ENCODE measurements around the gene TTLL13. TPM values are rescaled to one million over a fixed set of nuclear protein-coding genes. Genes with fewer than 3 reads are reported as not detected.
"Not testable (repeated sequence)": the region's sequence is repeated elsewhere in the genome, so short reads cannot be mapped to it uniquely, and the experiment has no call there.

The TTLL13 gene
- total and polyA plus RNA-seq, 2 experiments from 2014 or later: not detected

DNA sequence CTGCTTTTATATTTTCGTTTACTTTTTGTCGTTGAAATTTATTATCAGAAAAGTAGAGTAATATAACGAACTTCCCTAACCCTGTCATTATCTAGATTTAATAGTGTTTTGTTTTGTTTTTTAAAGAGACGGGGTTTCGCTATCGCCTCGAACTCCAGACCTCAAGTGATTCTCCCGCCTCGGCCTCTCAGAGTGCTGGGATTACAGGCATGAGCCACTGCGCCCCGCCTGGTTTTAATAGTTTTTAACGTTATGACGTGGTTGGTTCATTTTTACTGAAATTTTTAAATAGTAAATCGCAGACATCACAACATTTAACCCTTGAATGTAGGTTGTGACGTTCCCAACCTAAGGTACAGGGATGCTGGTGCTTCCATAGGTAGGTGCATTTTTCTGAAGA, 17.1 kb downstream of the TTLL13 start:
- TF ChIP-seq EZH2 (IDR thresholded peaks at IDR 0.05; ENCODE audit: borderline replicate concordance) (no peak), EZH2phosphoT487 (IDR thresholded peaks at IDR 0.05; ENCODE audit: low read depth, severe bottlenecking, unreplicated experiment) (no peak)
- TF ChIP-seq, protein P1, sequence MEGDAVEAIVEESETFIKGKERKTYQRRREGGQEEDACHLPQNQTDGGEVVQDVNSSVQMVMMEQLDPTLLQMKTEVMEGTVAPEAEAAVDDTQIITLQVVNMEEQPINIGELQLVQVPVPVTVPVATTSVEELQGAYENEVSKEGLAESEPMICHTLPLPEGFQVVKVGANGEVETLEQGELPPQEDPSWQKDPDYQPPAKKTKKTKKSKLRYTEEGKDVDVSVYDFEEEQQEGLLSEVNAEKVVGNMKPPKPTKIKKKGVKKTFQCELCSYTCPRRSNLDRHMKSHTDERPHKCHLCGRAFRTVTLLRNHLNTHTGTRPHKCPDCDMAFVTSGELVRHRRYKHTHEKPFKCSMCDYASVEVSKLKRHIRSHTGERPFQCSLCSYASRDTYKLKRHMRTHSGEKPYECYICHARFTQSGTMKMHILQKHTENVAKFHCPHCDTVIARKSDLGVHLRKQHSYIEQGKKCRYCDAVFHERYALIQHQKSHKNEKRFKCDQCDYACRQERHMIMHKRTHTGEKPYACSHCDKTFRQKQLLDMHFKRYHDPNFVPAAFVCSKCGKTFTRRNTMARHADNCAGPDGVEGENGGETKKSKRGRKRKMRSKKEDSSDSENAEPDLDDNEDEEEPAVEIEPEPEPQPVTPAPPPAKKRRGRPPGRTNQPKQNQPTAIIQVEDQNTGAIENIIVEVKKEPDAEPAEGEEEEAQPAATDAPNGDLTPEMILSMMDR (IDR thresholded peaks at IDR 0.05; ENCODE audit: poor library complexity): no peak
- Histone ChIP-seq H3K9me2 (replicated peaks; ENCODE audit: insufficient read depth) (no peaks in the 10 kb centered on the region), H3K4me1 (ENCODE audit: insufficient read depth) (no peaks in the 10 kb centered on the region), H3K36me3 (replicated peaks; ENCODE audit: insufficient read depth, low read depth) (no peaks in the 10 kb centered on the region), H2AFZ (no peak overlapping the region), H3K27ac (peak overlapping the region; percentile 96), H3K9me3 (ENCODE audit: low read depth) (no peaks in the 10 kb centered on the region), H3K79me2 (peaks cover 34% of the 10 kb centered on the region), H3K4me3 (no peak overlapping the region), H3K27me3 (no peaks in the 10 kb centered on the region), H3K4me2 (peak overlapping the region; percentile 78), H4K20me1 (ENCODE audit: insufficient read depth, poor library complexity, severe bottlenecking) (peaks cover 11% of the 10 kb centered on the region)
- WGBS (ENCODE audit: low lambda C conversion rate, missing lambda C conversion rate): 52% methylated on average over 15 of the region's 15 CpGs
- no peak for DNase-seq (ENCODE audit: low spot score)

DNA sequence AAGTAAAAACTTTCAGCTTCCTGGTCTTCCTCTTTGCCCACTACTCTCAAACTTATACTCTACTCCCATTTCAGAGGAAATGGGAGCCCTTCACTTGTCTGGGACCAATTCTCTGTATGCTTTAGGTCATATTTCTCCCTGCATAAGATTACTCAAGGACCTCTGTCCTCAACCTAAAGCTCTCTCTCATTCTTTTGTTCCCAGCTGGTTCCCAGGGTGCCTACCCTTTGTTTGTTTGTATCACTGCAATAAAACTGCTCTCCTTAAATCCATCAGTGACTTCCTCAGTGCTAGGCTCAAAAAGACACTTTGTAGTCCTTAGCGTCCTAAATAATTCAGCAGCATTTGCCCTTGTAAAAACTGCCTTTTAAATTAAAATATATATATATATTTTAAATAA, 19.1 kb downstream of the TTLL13 start:
- Histone ChIP-seq H3K4me2 (peak overlapping the region; percentile 78), H3K4me1 (ENCODE audit: insufficient read depth) (no peaks in the 10 kb centered on the region), H3K79me2 (peaks cover 34% of the 10 kb centered on the region), H3K27me3 (no peaks in the 10 kb centered on the region), H4K20me1 (ENCODE audit: insufficient read depth, poor library complexity, severe bottlenecking) (peaks cover 11% of the 10 kb centered on the region), H3K36me3 (replicated peaks; ENCODE audit: insufficient read depth, low read depth) (no peaks in the 10 kb centered on the region), H3K27ac (peak overlapping the region; percentile 11), H3K9me2 (replicated peaks; ENCODE audit: insufficient read depth) (no peaks in the 10 kb centered on the region), H3K9me3 (ENCODE audit: low read depth) (no peaks in the 10 kb centered on the region), H2AFZ (no peak overlapping the region), H3K4me3 (no peak overlapping the region)
- TF ChIP-seq, protein P1 (IDR thresholded peaks at IDR 0.05; ENCODE audit: poor library complexity): no peak
- TF ChIP-seq EZH2 (IDR thresholded peaks at IDR 0.05; ENCODE audit: borderline replicate concordance) (no peak), EZH2phosphoT487 (IDR thresholded peaks at IDR 0.05; ENCODE audit: low read depth, severe bottlenecking, unreplicated experiment) (no peak)
- 38% methylated on average over 1 of the region's 1 CpG for WGBS (ENCODE audit: low lambda C conversion rate, missing lambda C conversion rate)
- DNase-seq (ENCODE audit: low spot score): no peak

DNA sequence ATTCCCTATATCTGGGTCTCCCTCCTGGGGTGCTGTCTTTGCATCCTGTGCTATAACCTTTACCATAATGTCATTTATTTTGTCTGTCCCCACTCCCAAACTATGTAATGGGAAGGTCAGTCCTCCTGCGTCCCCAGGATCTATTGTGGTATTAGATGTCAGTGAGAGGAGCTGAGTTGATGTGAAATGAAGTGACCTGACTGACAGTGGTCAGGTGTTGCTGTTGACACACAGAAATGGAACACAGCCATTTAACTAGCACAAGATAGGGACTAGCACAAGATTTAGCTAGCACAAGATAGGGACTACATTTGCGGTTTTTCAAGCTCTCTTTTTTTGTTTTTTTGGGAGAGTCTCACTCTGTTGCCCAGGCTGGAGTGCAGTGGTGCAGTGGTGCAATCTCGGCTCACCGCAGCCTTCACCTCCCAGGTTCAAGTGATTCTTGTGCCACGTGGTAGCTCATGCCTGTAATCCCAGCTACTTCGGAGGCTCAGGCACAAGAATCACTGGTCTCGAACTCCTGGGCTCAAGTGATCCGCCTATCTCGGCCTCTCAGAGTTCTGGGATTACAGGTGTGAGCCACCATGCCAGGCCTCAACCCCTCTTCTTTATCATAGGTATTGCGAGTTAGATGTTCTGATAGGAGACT, 21.3 kb downstream of the TTLL13 start:
- H4K20me1 ChIP-seq (ENCODE audit: insufficient read depth, poor library complexity, severe bottlenecking): peaks cover 11% of the 10 kb centered on the region
- no peak overlapping the region for H2AFZ ChIP-seq
- 91% methylated on average over 10 of the region's 10 CpGs for WGBS (ENCODE audit: low lambda C conversion rate, missing lambda C conversion rate)
- H3K27me3 ChIP-seq: no peaks in the 10 kb centered on the region
- H3K36me3 ChIP-seq (replicated peaks; ENCODE audit: insufficient read depth, low read depth): no peaks in the 10 kb centered on the region
- no peak overlapping the region for H3K27ac ChIP-seq
- H3K4me3 ChIP-seq: no peak overlapping the region
- DNase-seq (ENCODE audit: low spot score): no peak
- TF ChIP-seq EZH2phosphoT487 (IDR thresholded peaks at IDR 0.05; ENCODE audit: low read depth, severe bottlenecking, unreplicated experiment): no peak
- H3K9me2 ChIP-seq (replicated peaks; ENCODE audit: insufficient read depth): no peaks in the 10 kb centered on the region
- H3K9me3 ChIP-seq (ENCODE audit: low read depth): no peaks in the 10 kb centered on the region
- H3K79me2 ChIP-seq: peaks cover 34% of the 10 kb centered on the region
- H3K4me1 ChIP-seq (ENCODE audit: insufficient read depth): no peaks in the 10 kb centered on the region
- H3K4me2 ChIP-seq: no peak overlapping the region

DNA sequence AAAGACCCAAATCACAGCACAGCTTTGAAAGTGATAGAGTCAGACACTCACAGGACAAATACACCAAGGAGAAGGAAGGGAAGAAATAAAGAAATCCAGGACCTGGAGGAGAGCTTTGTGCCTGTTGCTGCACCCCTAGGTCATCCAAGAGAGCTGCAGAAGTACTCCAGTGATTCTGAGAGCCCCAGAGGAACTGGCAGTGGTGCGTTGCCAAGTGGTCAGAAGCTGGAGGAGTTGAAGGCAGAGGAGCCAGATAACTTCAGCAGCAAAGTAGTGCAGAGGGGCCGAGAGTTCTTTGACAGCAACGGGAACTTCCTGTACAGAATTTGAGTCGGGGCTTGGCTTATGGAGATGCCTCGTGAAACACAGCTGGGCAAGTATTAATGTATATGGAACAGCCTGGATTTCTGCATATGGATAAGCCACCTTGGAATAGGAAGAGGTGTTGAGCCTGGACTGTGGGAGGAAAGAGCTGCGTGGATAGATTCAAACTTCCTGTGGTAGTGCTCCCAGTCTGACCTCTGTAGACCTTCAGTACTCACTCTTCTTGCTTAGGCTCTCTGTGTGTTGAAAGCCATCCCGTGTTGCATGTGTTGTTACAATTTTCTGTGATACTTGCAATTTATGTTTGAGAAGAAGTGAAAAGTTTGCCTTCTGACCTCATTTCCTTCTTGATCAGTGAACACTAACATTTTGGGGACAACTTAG, 22.3 kb downstream of the TTLL13 start:
- H3K79me2 ChIP-seq: peaks cover 28% of the 10 kb centered on the region
- DNase-seq (ENCODE audit: low spot score): no peak
- no peaks in the 10 kb centered on the region for H3K9me2 ChIP-seq (replicated peaks; ENCODE audit: insufficient read depth)
- TF ChIP-seq EZH2 (IDR thresholded peaks at IDR 0.05; ENCODE audit: borderline replicate concordance) (no peak), EZH2phosphoT487 (IDR thresholded peaks at IDR 0.05; ENCODE audit: low read depth, severe bottlenecking, unreplicated experiment) (no peak)
- TF ChIP-seq, protein P1 (IDR thresholded peaks at IDR 0.05; ENCODE audit: poor library complexity): no peak
- no peaks in the 10 kb centered on the region for H3K27me3 ChIP-seq
- 86% methylated on average over 7 of the region's 7 CpGs for WGBS (ENCODE audit: low lambda C conversion rate, missing lambda C conversion rate)
- no peak overlapping the region for H3K4me2 ChIP-seq
- H3K27ac ChIP-seq: no peak overlapping the region
- H4K20me1 ChIP-seq (ENCODE audit: insufficient read depth, poor library complexity, severe bottlenecking): peaks cover 11% of the 10 kb centered on the region
- no peak overlapping the region for H3K4me3 ChIP-seq
- no peaks in the 10 kb centered on the region for H3K4me1 ChIP-seq (ENCODE audit: insufficient read depth)
- H3K36me3 ChIP-seq (replicated peaks; ENCODE audit: insufficient read depth, low read depth): no peaks in the 10 kb centered on the region
- H3K9me3 ChIP-seq (ENCODE audit: low read depth): no peaks in the 10 kb centered on the region
- no peak overlapping the region for H2AFZ ChIP-seq

DNA sequence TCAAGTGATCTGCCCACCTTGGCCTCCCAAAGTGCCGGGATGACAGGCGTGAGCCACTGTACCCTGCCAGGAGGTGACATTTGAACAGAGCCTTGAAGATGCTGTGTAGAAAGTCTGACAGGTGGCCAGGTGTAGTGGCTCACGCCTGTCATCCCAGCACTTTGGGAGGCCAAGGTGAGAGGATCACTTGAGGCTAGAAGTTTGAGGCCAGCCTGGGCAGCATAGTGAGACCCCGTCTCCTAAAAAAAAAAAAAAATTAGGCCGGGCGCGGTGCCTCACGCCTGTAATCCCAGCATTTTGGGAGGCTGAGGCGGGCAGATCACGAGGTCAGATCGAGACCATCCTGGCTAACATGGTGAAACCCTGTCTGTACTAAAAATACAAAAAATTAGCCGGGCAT, 29.1 kb downstream of the TTLL13 start:
- not testable (repeated sequence) for H3K36me3 ChIP-seq (replicated peaks; ENCODE audit: insufficient read depth, low read depth); DNase-seq (ENCODE audit: low spot score); H3K9me3 ChIP-seq (ENCODE audit: low read depth); H3K4me2 ChIP-seq; H3K4me3 ChIP-seq; H3K27me3 ChIP-seq; H2AFZ ChIP-seq; H3K27ac ChIP-seq; H4K20me1 ChIP-seq (ENCODE audit: insufficient read depth, poor library complexity, severe bottlenecking); H3K79me2 ChIP-seq; H3K9me2 ChIP-seq (replicated peaks; ENCODE audit: insufficient read depth); H3K4me1 ChIP-seq (ENCODE audit: insufficient read depth)
- 97% methylated on average over 11 of the region's 12 CpGs for WGBS (ENCODE audit: low lambda C conversion rate, missing lambda C conversion rate)

DNA sequence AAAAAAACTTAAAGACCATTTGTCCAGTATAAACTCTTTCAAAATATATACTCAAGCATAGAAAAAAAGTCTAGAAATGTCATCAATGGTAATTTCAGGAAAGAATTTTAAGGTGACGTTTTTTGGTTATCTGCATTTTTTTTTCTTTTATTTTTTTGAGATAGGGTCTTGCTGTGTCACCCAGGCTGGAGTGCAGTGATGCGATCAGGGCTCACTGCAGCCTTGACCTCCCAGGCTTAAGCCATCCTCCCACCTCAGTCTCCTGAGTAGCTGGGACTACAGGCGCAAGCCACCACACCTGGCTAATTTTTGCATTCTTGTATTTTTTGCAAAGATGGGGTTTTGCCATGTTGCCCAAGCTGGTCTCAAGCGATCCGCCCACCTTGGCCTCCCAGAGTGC, 31.4 kb downstream of the TTLL13 start:
- not testable (repeated sequence) for H3K36me3 ChIP-seq (replicated peaks; ENCODE audit: insufficient read depth, low read depth); H3K27me3 ChIP-seq; H3K79me2 ChIP-seq; H2AFZ ChIP-seq; H3K9me3 ChIP-seq (ENCODE audit: low read depth); H3K4me2 ChIP-seq; H3K4me1 ChIP-seq (ENCODE audit: insufficient read depth); DNase-seq (ENCODE audit: low spot score); H4K20me1 ChIP-seq (ENCODE audit: insufficient read depth, poor library complexity, severe bottlenecking); H3K27ac ChIP-seq; H3K4me3 ChIP-seq; H3K9me2 ChIP-seq (replicated peaks; ENCODE audit: insufficient read depth)
- WGBS (ENCODE audit: low lambda C conversion rate, missing lambda C conversion rate): 91% methylated on average over 5 of the region's 5 CpGs

Data from hepatocyte (in vitro differentiated cells).